Activated naive CD4-positive, alpha-beta T cell treated with anti-CD3 and anti-CD28 coated beads, Interleukin-2, amount 50 U/mL, for 72 hours (primary cell): ENCODE data around the gene RUNX3. TPM values are rescaled to one million over a fixed set of nuclear protein-coding genes. Genes with fewer than 3 reads are reported as not detected.

Experiments used
- ATAC-seq, 2 donors: fragments of 150-1000 bp; cut with Tn5 transposase; 2 replicates each; pipeline ENCODE4 v1.10.0; 2021; ENCODE audit warnings: mild to moderate bottlenecking in 2 of 2, moderate library complexity in 2 of 2
- DNase-seq, 2 donors: peaks; one replicate each; pipeline ENCODE4 v3.0.0; 2021 to 2022; ENCODE audit warnings: low spot score in 2 of 2
- H3K27ac Mint-ChIP-seq, 2 donors: one replicate each; pipeline ENCODE4 v1.8.0; 2022; ENCODE audit warnings: mild to moderate bottlenecking in 2 of 2, mixed read lengths in 2 of 2
- H3K36me3 Mint-ChIP-seq, 2 donors: one replicate each; pipeline ENCODE4 v1.8.0; 2022; ENCODE audit warnings: mixed read lengths in 2 of 2
- H3K9me3 Mint-ChIP-seq, 2 donors: one replicate each; pipeline ENCODE4 v1.8.0; 2022; ENCODE audit warnings: mixed read lengths in 2 of 2
- total RNA-seq, 2 donors: library from RNA; stranded (reverse); gene quantifications; one replicate each; pipeline ENCODE4 v1.2.3, GENCODE V29; 2022

The RUNX3 gene
- total RNA-seq, 2 donors from 2014 or later = 119 to 136 TPM

- no peaks in the 10 kb centered on the region for H3K9me3 Mint-ChIP-seq
- DNase-seq (peak in 1 of 2 donors; percentile 26), ATAC-seq (no peak)
Observed at GRCh38 chr1:24875257-24875656, 54.8 kb downstream of the RUNX3 start.

GRCh38 chr1:24874611-24875234, 55.4 kb downstream of the RUNX3 start:
- Mint-ChIP-seq H3K36me3 (no peaks in the 10 kb centered on the region), H3K27ac (no peak overlapping the region), H3K9me3 (no peaks in the 10 kb centered on the region)
- DNase-seq (peak in 1 of 2 donors; percentile 34), ATAC-seq (no peak)

More at GRCh38 chr1:24875257-24875656, 54.8 kb downstream of the RUNX3 start:
- Mint-ChIP-seq H3K27ac (no peak overlapping the region), H3K36me3 (no peaks in the 10 kb centered on the region)

- no peaks in the 10 kb centered on the region for H3K9me3 Mint-ChIP-seq
- H3K36me3 Mint-ChIP-seq = no peaks in the 10 kb centered on the region
- no peak for ATAC-seq
- no peak for DNase-seq
- H3K27ac Mint-ChIP-seq = no peak overlapping the region
Observed at GRCh38 chr1:24874056-24874455, 56.0 kb downstream of the RUNX3 start.

- ATAC-seq = no peak
- H3K27ac Mint-ChIP-seq = peak overlapping the region in 1 of 2 donors; percentile 47
- DNase-seq = no peak
- H3K9me3 Mint-ChIP-seq = no peaks in the 10 kb centered on the region
- no peaks in the 10 kb centered on the region for H3K36me3 Mint-ChIP-seq
Observed at GRCh38 chr1:24873148-24873547, 56.9 kb downstream of the RUNX3 start.

GRCh38 chr1:24872061-24872850, 57.8 kb downstream of the RUNX3 start:
- Mint-ChIP-seq H3K9me3 (no peaks in the 10 kb centered on the region), H3K27ac (no peak overlapping the region), H3K36me3 (no peaks in the 10 kb centered on the region)
- ATAC-seq = no peak
- DNase-seq = peak in 1 of 2 donors; percentile 35

DNA sequence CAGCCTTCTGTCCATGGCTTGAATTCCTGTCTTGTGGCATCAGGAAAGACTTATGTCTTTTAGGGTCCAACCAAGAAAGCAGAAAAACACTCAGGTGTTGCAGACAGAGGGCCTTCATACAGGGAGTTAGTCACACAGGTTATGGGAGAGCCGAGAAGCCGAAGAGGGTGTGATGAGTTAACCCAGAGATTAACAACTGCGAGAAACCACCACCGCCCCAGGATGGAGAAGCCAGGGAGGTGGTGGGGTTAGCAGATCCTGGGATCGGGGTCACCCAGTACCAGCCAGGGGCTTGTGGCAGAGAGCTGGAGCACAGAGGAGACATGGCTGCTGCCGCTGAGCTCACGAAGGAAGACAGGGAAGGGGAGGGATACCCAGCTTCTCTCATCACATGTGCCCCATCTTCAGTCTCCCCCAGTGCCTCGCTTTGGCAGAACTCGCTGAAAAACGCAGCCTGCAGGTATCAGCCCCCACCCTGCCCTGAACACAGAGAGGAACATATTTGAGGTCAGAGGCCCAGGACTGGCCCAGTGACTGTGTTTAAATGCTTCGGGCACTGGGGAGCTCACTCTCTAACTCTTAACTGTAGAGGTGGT, 58.7 kb downstream of the RUNX3 start:
- H3K9me3 Mint-ChIP-seq = no peaks in the 10 kb centered on the region
- DNase-seq = peak in 1 of 2 donors; percentile 41
- no peaks in the 10 kb centered on the region for H3K36me3 Mint-ChIP-seq
- no peak for ATAC-seq
- H3K27ac Mint-ChIP-seq = no peak overlapping the region

- DNase-seq (peak in 1 of 2 donors; percentile 44), ATAC-seq (no peak)
- H3K36me3 Mint-ChIP-seq = no peaks in the 10 kb centered on the region
- H3K9me3 Mint-ChIP-seq = no peaks in the 10 kb centered on the region
- no peak overlapping the region for H3K27ac Mint-ChIP-seq
Observed at GRCh38 chr1:24870551-24871195, 59.4 kb downstream of the RUNX3 start.

- no peaks in the 10 kb centered on the region for H3K36me3 Mint-ChIP-seq
- peak overlapping the region in 1 of 2 donors; percentile 74 for H3K27ac Mint-ChIP-seq
- ATAC-seq (no peak), DNase-seq (peak in 1 of 2 donors; percentile 47)
- no peaks in the 10 kb centered on the region for H3K9me3 Mint-ChIP-seq
Observed at GRCh38 chr1:24868016-24868875, 61.8 kb downstream of the RUNX3 start.

- Mint-ChIP-seq H3K27ac (no peak overlapping the region), H3K9me3 (no peaks in the 10 kb centered on the region), H3K36me3 (no peaks in the 10 kb centered on the region)
- ATAC-seq (no peak), DNase-seq (peak in 1 of 2 donors; percentile 23)
Observed at GRCh38 chr1:24867084-24867870, 62.8 kb downstream of the RUNX3 start.

DNA sequence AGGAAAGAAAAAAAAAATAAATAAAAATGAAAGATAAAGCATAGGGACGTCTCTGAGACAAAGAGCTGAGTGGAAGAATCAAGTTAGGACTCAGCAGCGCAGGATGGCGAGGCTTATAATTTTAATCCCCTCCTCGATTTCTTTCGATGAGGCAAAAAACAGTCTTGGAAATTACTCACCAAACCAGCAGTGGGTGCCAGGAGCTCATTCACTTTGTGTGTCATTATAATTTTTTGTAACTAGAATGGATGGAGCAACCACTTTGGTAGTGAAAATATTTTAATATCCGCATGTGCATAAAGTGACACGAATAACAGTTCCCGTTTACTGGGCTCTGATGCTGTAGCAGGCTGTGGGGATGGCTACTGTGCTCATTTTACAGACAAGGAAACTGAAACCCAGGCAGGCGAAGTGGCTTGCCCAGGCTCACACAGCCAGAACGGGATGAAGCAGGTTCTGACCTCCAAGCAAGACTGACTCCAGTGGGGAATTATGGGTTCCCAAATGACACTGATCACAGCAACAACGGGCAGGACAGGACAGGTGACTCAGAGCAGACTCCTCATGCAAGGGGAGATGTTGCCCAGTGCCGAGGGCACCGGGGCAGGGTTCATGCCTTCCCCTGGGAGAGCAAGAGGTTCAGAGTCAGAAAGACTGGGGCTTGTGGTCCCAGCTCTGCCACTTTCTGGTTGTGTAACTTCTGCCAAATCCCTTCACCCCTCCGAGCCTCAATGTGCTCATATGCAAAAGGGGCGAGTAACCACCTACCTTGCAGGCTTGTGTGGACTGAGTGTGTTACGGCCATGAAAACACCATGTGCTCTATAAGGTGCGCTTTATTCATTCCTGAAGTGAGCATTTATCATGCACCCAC, 63.6 kb downstream of the RUNX3 start:
- H3K9me3 Mint-ChIP-seq = no peaks in the 10 kb centered on the region
- no peaks in the 10 kb centered on the region for H3K36me3 Mint-ChIP-seq
- no peak overlapping the region for H3K27ac Mint-ChIP-seq
- ATAC-seq (no peak), DNase-seq (peak in 1 of 2 donors; percentile 21)

- ATAC-seq = no peak
- no peak for DNase-seq
- Mint-ChIP-seq H3K27ac (no peak overlapping the region), H3K9me3 (no peaks in the 10 kb centered on the region), H3K36me3 (no peaks in the 10 kb centered on the region)
Observed at GRCh38 chr1:24865587-24865986, 64.5 kb downstream of the RUNX3 start.

GRCh38 chr1:24865168-24865567, 64.9 kb downstream of the RUNX3 start:
- Mint-ChIP-seq H3K36me3 (no peaks in the 10 kb centered on the region), H3K27ac (no peak overlapping the region), H3K9me3 (no peaks in the 10 kb centered on the region)
- DNase-seq = no peak
- no peak for ATAC-seq

DNA sequence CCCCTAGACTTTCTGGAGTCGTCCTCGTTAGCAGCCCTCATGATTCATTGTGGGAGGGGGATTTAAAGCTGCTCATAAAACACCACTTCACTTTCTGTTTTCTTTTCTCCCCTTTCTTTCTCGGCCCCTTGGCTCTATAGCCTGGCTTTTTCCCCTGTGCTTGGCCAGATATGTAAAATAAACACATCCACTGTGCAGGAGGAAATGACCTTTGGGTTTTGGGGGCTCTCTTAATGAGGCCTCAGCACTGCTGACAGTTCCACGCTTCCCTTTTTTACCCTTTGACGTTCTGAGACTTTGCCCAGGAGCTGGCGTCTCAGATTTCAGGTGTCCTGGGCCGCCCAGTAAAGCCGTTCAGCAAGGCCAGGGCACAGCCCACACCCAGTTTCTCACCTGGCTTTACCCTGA, 65.7 kb downstream of the RUNX3 start:
- ATAC-seq (no peak), DNase-seq (no peak)
- no peaks in the 10 kb centered on the region for H3K36me3 Mint-ChIP-seq
- no peak overlapping the region for H3K27ac Mint-ChIP-seq
- no peaks in the 10 kb centered on the region for H3K9me3 Mint-ChIP-seq

DNA sequence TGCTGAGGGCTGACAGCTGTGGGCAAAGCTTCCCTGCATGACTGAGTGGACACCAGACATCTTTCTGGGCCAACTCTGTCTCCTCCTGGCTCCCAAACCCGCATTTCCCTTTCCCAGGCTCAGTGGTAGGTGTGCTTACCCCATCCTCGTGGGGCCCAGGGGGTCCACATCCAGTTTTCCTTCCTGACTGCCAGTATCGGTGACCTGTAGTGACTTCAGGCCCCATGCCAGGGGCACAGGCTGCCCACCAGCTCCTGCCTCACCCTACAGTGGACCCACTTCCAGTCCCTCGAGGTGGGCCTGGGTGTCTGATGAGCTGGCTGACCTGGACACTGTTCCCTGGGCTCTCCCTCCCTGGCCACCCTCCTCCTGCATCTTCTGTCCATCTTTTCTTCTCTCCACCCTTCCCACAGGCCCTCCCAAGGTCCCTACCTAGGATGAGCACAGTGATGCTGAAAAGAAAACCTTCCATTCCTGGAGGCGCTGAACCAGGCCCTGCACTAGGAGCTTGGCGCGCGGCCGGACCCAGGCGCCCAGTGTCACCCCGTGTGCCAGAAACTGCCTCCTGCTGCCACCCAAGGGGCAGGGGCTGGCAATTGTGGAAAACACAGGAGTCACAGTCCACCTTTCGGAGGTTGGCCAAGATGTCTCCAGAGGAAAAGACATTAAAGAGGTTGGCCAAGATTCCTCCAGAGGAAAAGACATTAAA, 67.1 kb downstream of the RUNX3 start:
- H3K36me3 Mint-ChIP-seq = no peaks in the 10 kb centered on the region
- H3K9me3 Mint-ChIP-seq = no peaks in the 10 kb centered on the region
- no peak for DNase-seq
- H3K27ac Mint-ChIP-seq = no peak overlapping the region
- no peak for ATAC-seq
